ENCODE measurements around the gene ADAMTS9.

- TF ChIP-seq POLR2AphosphoS5 (IDR thresholded peaks at IDR 0.05; ENCODE audit: low read depth, low read length) (no peak), TAF1 (IDR thresholded peaks at IDR 0.05; ENCODE audit: low read depth, low read length) (no peak), POLR2A (IDR thresholded peaks at IDR 0.05; ENCODE audit: low read depth, low read length) (no peak), SPI1 (IDR thresholded peaks at IDR 0.05; ENCODE audit: low read depth, low read length) (no peak), PAX5 (IDR thresholded peaks at IDR 0.05; ENCODE audit: insufficient read depth, low read length, severe bottlenecking) (no peak)
Observed at GRCh38 chr3:64483467-64483866, 204.3 kb downstream of the ADAMTS9 start.
